ENCODE data around the gene COMT. TPM values are rescaled to one million over a fixed set of nuclear protein-coding genes. Genes with fewer than 3 reads are reported as not detected.
A peak's percentile ranks its signal among the peaks of the same experiment; 100 is the strongest.

Gene COMT
- total and polyA plus RNA-seq, 4 experiments from 2014 or later: 36.8 to 93.9 (median 66.1) TPM

- intact Hi-C loops (cut with micrococcal nuclease): no loop called here
- CTCF ChIA-PET (ENCODE audit: partially characterized antibody): no interaction called here
- no peak overlapping the region for H3K4me3 ChIP-seq (ENCODE audit: low read length in 2 of 2)
Observed at GRCh38 chr22:19977296-19978243, 36.0 kb downstream of the COMT start.

DNA sequence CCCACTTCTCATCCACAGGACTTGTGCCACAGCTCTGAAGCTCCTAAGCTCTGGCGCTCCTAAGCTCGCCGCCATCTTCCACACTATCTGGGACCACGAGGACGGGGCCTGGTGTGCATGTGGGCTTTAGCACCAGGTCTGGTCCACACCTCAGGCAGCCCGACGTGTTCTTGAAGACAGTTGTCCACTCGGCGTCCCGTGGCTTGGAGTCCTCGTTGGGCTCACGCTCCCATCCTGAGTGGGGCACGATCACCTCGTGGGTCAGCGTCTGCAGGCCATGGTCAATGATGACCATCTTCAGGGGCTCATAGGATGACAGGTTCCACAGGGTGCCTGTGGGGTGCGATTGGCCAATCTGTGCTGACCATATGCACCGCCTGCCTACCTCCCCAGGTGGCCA lies 37.2 kb downstream of the COMT start:
- ChIA-PET CTCF (ENCODE audit: partially characterized antibody) (no interaction called here), POLR2A (ENCODE audit: partially characterized antibody) (no interaction called here)
- no peak for DNase-seq
- Histone ChIP-seq H3K4me1 (ENCODE audit: insufficient read depth, low read length) (peaks cover 7% of the 10 kb centered on the region), H3K9me3 (ENCODE audit: control insufficient read depth in 1 of 2, low read length in 2 of 2) (no peaks in the 10 kb centered on the region), H3K27ac (ENCODE audit: low read depth, low read length) (no peak overlapping the region), H3K27me3 (ENCODE audit: insufficient read depth, low read length) (no peaks in the 10 kb centered on the region), H3K36me3 (ENCODE audit: insufficient read depth, low read length) (no peaks in the 10 kb centered on the region), H3K4me3 (ENCODE audit: low read length in 2 of 2) (no peak overlapping the region)
- peaks cover 0 to 2% (median 0%) of the 10 kb centered on the region in 4 donors for H3K4me1 Mint-ChIP-seq
- no peak overlapping the region for H3K27ac Mint-ChIP-seq
- no peak overlapping the region for H3K4me3 Mint-ChIP-seq
- H3K27me3 Mint-ChIP-seq: no peaks in the 10 kb centered on the region
- H3K9me3 Mint-ChIP-seq: peaks cover 0 to 2% (median 0%) of the 10 kb centered on the region in 8 donors
- intact Hi-C loops (cut with micrococcal nuclease): no loop called here
- H3K36me3 Mint-ChIP-seq: no peaks in the 10 kb centered on the region

More at GRCh38 chr22:19977296-19978243, 36.0 kb downstream of the COMT start:
- H3K4me1 Mint-ChIP-seq: peaks cover 0 to 2% (median 0%) of the 10 kb centered on the region in 4 donors
- no peaks in the 10 kb centered on the region for H3K36me3 ChIP-seq (ENCODE audit: insufficient read depth, low read length)
- no peak overlapping the region for H3K27ac Mint-ChIP-seq
- POLR2A ChIA-PET (ENCODE audit: partially characterized antibody): no interaction called here
- no peak overlapping the region for H3K27ac ChIP-seq (ENCODE audit: low read depth, low read length)
- no peak for DNase-seq
- peak overlapping the region in 1 of 8 donors; percentile 73 for H3K4me3 Mint-ChIP-seq
- H3K27me3 Mint-ChIP-seq: no peaks in the 10 kb centered on the region
- no peaks in the 10 kb centered on the region for H3K27me3 ChIP-seq (ENCODE audit: insufficient read depth, low read length)
- no peaks in the 10 kb centered on the region for H3K36me3 Mint-ChIP-seq
- H3K4me1 ChIP-seq (ENCODE audit: insufficient read depth, low read length): peaks cover 7% of the 10 kb centered on the region
- H3K9me3 ChIP-seq (ENCODE audit: control insufficient read depth in 1 of 2, low read length in 2 of 2): no peaks in the 10 kb centered on the region
- H3K9me3 Mint-ChIP-seq: peaks cover 0 to under 1% (median 0%) of the 10 kb centered on the region in 8 donors

- Mint-ChIP-seq H3K27ac (no peak overlapping the region), H3K27me3 (no peaks in the 10 kb centered on the region), H3K4me1 (peaks cover 0 to under 1% (median 0%) of the 10 kb centered on the region in 4 donors), H3K4me3 (no peak overlapping the region), H3K9me3 (peaks cover 0 to 2% (median 0%) of the 10 kb centered on the region in 8 donors), H3K36me3 (no peaks in the 10 kb centered on the region)
- Histone ChIP-seq H3K36me3 (ENCODE audit: insufficient read depth, low read length) (no peaks in the 10 kb centered on the region), H3K27ac (ENCODE audit: low read depth, low read length) (no peak overlapping the region), H3K27me3 (ENCODE audit: insufficient read depth, low read length) (no peaks in the 10 kb centered on the region), H3K9me3 (ENCODE audit: control insufficient read depth in 1 of 2, low read length in 2 of 2) (no peaks in the 10 kb centered on the region), H3K4me3 (ENCODE audit: low read length in 2 of 2) (no peak overlapping the region), H3K4me1 (ENCODE audit: insufficient read depth, low read length) (no peaks in the 10 kb centered on the region)
- DNase-seq: no peak
- intact Hi-C loops (cut with micrococcal nuclease): no loop called here
- ChIA-PET CTCF (ENCODE audit: partially characterized antibody) (no interaction called here), POLR2A (ENCODE audit: partially characterized antibody) (no interaction called here)
Observed at GRCh38 chr22:19979712-19980493, 38.3 kb downstream of the COMT start.

GRCh38 chr22:19980766-19981165 lies 39.2 kb downstream of the COMT start:
- H3K4me1 ChIP-seq (ENCODE audit: insufficient read depth, low read length): no peaks in the 10 kb centered on the region
- no peaks in the 10 kb centered on the region for H3K36me3 ChIP-seq (ENCODE audit: insufficient read depth, low read length)
- Mint-ChIP-seq H3K4me3 (no peak overlapping the region), H3K9me3 (peaks cover 0 to 2% (median 0%) of the 10 kb centered on the region in 8 donors), H3K36me3 (no peaks in the 10 kb centered on the region), H3K4me1 (no peaks in the 10 kb centered on the region), H3K27ac (no peak overlapping the region), H3K27me3 (peaks cover 0 to 2% of the 10 kb centered on the region in 2 donors)
- H3K4me3 ChIP-seq (ENCODE audit: low read length in 2 of 2): no peak overlapping the region
- H3K9me3 ChIP-seq (ENCODE audit: control insufficient read depth in 1 of 2, low read length in 2 of 2): no peaks in the 10 kb centered on the region
- intact Hi-C loops (cut with micrococcal nuclease): no loop called here
- DNase-seq: no peak
- POLR2A ChIA-PET (ENCODE audit: partially characterized antibody): no interaction called here
- CTCF ChIA-PET (ENCODE audit: partially characterized antibody): no interaction called here
- H3K27me3 ChIP-seq (ENCODE audit: insufficient read depth, low read length): no peaks in the 10 kb centered on the region
- no peak overlapping the region for H3K27ac ChIP-seq (ENCODE audit: low read depth, low read length)

DNA sequence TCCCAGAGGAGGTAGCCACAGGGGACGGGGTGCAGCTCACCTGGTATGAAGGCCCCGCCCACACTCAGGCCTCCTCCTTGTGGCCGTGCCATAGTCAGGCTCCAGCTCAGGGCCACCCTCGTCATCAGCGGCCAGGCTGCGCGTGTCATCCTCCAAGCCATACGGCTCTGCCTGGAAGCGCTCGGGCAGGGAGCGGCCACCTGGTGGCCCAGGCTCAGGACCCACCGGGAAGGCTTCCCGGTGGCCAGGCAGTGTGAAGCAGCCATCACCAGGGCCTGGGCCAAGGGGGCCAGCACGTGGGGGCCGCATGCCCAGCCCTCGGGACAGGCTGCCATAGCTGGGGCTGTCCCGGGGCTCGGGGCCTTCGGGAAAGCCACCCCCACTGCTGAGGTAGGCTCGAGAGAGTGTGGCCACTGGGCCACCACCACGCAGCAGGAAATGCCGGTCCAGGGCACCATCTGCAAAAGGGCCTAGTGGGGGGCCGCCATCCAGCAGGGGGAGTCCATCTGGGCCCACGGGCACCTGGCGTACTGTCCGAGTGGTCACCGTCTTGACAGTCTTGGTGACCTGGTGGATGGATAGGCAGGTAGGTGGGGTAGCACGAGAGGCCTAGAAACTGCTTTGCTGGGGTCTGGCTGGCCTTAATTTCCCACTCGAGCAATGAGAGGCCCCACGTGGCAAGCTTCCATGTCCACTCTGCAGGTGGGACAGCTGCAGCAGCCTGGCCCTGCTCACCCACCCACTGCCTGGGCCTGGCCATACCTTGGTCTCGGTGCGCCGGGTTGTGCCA lies 39.8 kb downstream of the COMT start:
- no peak overlapping the region for H3K27ac Mint-ChIP-seq
- H3K4me3 ChIP-seq (ENCODE audit: low read length in 2 of 2): no peak overlapping the region
- no peaks in the 10 kb centered on the region for H3K9me3 ChIP-seq (ENCODE audit: control insufficient read depth in 1 of 2, low read length in 2 of 2)
- ChIA-PET POLR2A (ENCODE audit: partially characterized antibody) (no interaction called here), CTCF (ENCODE audit: partially characterized antibody) (no interaction called here)
- H3K4me3 Mint-ChIP-seq: no peak overlapping the region
- H3K4me1 Mint-ChIP-seq: peaks cover 0 to 3% (median 0%) of the 10 kb centered on the region in 4 donors
- H3K27me3 ChIP-seq (ENCODE audit: insufficient read depth, low read length): no peaks in the 10 kb centered on the region
- H3K36me3 Mint-ChIP-seq: no peaks in the 10 kb centered on the region
- no peaks in the 10 kb centered on the region for H3K36me3 ChIP-seq (ENCODE audit: insufficient read depth, low read length)
- H3K27ac ChIP-seq (ENCODE audit: low read depth, low read length): no peak overlapping the region
- H3K4me1 ChIP-seq (ENCODE audit: insufficient read depth, low read length): peaks cover 2% of the 10 kb centered on the region
- intact Hi-C loops (cut with micrococcal nuclease): no loop called here
- no peak for DNase-seq
- peaks cover 0 to 2% (median 0%) of the 10 kb centered on the region in 8 donors for H3K9me3 Mint-ChIP-seq
- peaks cover 0 to 2% of the 10 kb centered on the region in 2 donors for H3K27me3 Mint-ChIP-seq

GRCh38 chr22:19981961-19982920 lies 40.7 kb downstream of the COMT start:
- Histone ChIP-seq H3K27me3 (ENCODE audit: insufficient read depth, low read length) (no peaks in the 10 kb centered on the region), H3K4me1 (ENCODE audit: insufficient read depth, low read length) (peaks cover 6% of the 10 kb centered on the region), H3K9me3 (ENCODE audit: control insufficient read depth in 1 of 2, low read length in 2 of 2) (no peaks in the 10 kb centered on the region), H3K27ac (ENCODE audit: low read depth, low read length) (no peak overlapping the region), H3K4me3 (ENCODE audit: low read length in 2 of 2) (no peak overlapping the region), H3K36me3 (ENCODE audit: insufficient read depth, low read length) (no peaks in the 10 kb centered on the region)
- H3K27me3 Mint-ChIP-seq: peaks cover 0 to 2% of the 10 kb centered on the region in 2 donors
- H3K27ac Mint-ChIP-seq: no peak overlapping the region
- no peak for DNase-seq
- H3K4me1 Mint-ChIP-seq: peaks cover 0 to 4% (median 0%) of the 10 kb centered on the region in 4 donors
- intact Hi-C loops (cut with micrococcal nuclease): no loop called here
- no peak overlapping the region for H3K4me3 Mint-ChIP-seq
- ChIA-PET CTCF (ENCODE audit: partially characterized antibody) (no interaction called here), POLR2A (ENCODE audit: partially characterized antibody) (no interaction called here)
- no peaks in the 10 kb centered on the region for H3K36me3 Mint-ChIP-seq
- H3K9me3 Mint-ChIP-seq: peaks cover 0 to 2% (median 0%) of the 10 kb centered on the region in 8 donors

Data from CD4-positive, alpha-beta memory T cell (primary cell).